ENCODE results near the gene MARCHF10. TPM values are rescaled to one million over a fixed set of nuclear protein-coding genes. Genes with fewer than 3 reads are reported as not detected.
A peak's percentile ranks its signal among the peaks of the same experiment; 100 is the strongest.

The MARCHF10 gene
- total RNA-seq, 1 experiment from 2014 or later = not detected

DNA sequence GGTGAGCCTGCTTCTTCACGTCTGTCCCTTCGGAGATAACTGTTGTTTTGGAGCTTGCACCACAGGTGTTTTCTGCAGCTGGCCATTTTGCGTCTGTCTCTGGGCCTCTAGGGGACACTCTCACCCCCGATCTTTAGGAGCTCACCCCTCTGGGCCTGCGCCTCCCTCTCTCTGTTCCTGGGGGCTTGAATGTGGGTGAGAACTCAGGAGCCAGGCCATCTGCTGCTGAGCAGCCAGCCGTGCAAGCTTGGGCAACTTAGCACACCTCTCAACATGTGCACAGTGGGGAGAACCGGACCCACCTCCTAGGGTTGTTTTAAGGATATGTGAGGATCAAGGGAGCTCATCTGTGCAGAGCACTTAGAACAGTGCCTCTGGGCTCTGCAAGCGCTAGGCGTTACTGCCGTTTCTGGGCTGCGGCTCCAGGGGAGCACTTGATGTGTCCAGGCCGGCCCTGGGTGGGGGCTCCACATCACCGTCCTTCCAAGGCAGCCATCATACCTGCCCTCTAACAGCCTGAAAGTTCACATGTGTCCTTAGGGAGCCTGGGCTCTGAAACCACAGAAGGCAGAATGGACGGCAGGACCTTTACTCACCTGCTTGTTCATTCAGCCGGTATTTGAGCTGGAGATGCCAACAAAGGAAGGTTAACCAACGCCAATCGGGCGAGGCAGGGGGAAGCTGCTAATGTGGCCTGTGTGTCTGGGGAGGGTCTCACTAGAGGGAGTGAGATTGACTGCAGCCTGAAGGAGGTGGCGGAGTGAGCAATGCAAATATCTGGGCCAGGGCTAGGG, 114.3 kb downstream of the MARCHF10 start:
- H3K79me2 ChIP-seq (ENCODE audit: low read length) = no peaks in the 10 kb centered on the region
- DNase-seq = peak; percentile 48
- TF ChIP-seq EZH2phosphoT487 (IDR thresholded peaks at IDR 0.05; ENCODE audit: borderline replicate concordance, low read length) (no peak), EZH2 (IDR thresholded peaks at IDR 0.05; ENCODE audit: low read length, unreplicated experiment) (no peak)
- TF ChIP-seq, protein P1, sequence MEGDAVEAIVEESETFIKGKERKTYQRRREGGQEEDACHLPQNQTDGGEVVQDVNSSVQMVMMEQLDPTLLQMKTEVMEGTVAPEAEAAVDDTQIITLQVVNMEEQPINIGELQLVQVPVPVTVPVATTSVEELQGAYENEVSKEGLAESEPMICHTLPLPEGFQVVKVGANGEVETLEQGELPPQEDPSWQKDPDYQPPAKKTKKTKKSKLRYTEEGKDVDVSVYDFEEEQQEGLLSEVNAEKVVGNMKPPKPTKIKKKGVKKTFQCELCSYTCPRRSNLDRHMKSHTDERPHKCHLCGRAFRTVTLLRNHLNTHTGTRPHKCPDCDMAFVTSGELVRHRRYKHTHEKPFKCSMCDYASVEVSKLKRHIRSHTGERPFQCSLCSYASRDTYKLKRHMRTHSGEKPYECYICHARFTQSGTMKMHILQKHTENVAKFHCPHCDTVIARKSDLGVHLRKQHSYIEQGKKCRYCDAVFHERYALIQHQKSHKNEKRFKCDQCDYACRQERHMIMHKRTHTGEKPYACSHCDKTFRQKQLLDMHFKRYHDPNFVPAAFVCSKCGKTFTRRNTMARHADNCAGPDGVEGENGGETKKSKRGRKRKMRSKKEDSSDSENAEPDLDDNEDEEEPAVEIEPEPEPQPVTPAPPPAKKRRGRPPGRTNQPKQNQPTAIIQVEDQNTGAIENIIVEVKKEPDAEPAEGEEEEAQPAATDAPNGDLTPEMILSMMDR (conservative IDR thresholded peaks at IDR 0.05; ENCODE audit: low read depth, low read length) = no peak
- peak overlapping the region; percentile 40 for H2AFZ ChIP-seq (ENCODE audit: low read length)
- no peaks in the 10 kb centered on the region for H3K9me2 ChIP-seq (replicated peaks; ENCODE audit: low read length)
- H3K9me3 ChIP-seq (ENCODE audit: low read length) = no peaks in the 10 kb centered on the region
- H3F3A ChIP-seq (ENCODE audit: low read length, unreplicated experiment) = no peaks in the 10 kb centered on the region
- H3K27me3 ChIP-seq (ENCODE audit: low read length) = no peaks in the 10 kb centered on the region
- no peak overlapping the region for H3K4me3 ChIP-seq (ENCODE audit: low read length)
- no peak overlapping the region for H3K9ac ChIP-seq (ENCODE audit: low read length)
- ChIA-PET CTCF (no interaction called here), POLR2A (ENCODE audit: unreplicated experiment) (interaction anchor here (0.5 kb wide), 1 partner anchor 45 kb away, joined by 3 read pairs; no protein-coding TSS in a partner anchor)
- H4K20me1 ChIP-seq (ENCODE audit: low read length) = no peaks in the 10 kb centered on the region
- H3K4me2 ChIP-seq (ENCODE audit: low read length) = no peak overlapping the region
- intact Hi-C loops (cut with micrococcal nuclease) = no loop called here
- H3K27ac ChIP-seq (ENCODE audit: low read length) = no peak overlapping the region
- BruUV-seq (replicated peaks) = no TSS peak
- ATAC-seq = peak; percentile 18
- H3K4me1 ChIP-seq (ENCODE audit: insufficient read depth, low read length) = peaks cover 13% of the 10 kb centered on the region
- no peaks in the 10 kb centered on the region for H3K36me3 ChIP-seq (ENCODE audit: low read depth, low read length)

DNA sequence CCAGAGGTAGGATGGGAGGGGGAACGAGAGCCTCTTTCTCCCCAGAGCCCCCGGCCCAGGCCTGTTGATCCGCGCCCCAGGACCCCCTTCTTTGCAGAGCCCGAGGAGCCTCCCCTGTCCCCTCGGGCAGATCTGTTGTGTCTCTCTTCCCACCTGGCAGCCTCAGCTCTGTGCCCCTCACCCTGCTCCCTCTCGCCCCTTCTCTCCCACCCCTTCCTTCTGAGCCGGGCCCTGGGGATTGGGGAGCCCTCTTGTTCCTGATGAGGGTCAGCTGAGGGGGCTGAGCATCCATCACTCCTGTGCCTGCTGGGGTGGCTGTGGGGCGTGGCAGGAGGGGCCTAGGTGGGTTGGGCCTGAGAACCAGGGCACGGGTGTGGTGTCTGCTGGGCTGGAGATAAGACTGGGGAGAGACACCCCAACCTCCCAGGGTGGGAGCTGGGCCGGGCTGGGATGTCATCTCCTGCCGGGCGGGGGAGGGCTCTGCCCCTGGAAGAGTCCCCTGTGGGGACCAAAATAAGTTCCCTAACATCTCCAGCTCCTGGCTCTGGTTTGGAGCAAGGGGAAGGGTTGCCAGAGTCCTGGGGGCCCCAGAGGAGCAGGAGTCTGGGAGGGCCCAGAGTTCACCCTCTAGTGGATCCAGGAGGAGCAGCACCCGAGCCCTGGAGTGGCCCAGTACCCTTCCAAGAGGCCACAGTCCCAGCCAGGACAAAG, 115.2 kb downstream of the MARCHF10 start:
- Histone ChIP-seq H3K27ac (ENCODE audit: low read length) (no peak overlapping the region), H2AFZ (ENCODE audit: low read length) (no peak overlapping the region), H3K36me3 (ENCODE audit: low read depth, low read length) (no peaks in the 10 kb centered on the region), H3K9ac (ENCODE audit: low read length) (no peak overlapping the region), H3K9me2 (replicated peaks; ENCODE audit: low read length) (no peaks in the 10 kb centered on the region), H3K9me3 (ENCODE audit: low read length) (no peaks in the 10 kb centered on the region), H3K4me3 (ENCODE audit: low read length) (no peak overlapping the region), H3K79me2 (ENCODE audit: low read length) (no peaks in the 10 kb centered on the region), H3K27me3 (ENCODE audit: low read length) (no peaks in the 10 kb centered on the region), H3K4me1 (ENCODE audit: insufficient read depth, low read length) (peaks cover 13% of the 10 kb centered on the region), H4K20me1 (ENCODE audit: low read length) (no peaks in the 10 kb centered on the region), H3F3A (ENCODE audit: low read length, unreplicated experiment) (no peaks in the 10 kb centered on the region), H3K4me2 (ENCODE audit: low read length) (no peak overlapping the region)
- intact Hi-C loops (cut with micrococcal nuclease) = no loop called here
- ChIA-PET POLR2A (ENCODE audit: unreplicated experiment) (no interaction called here), CTCF (no interaction called here)
- no peak for TF ChIP-seq EZH2phosphoT487 (IDR thresholded peaks at IDR 0.05; ENCODE audit: borderline replicate concordance, low read length)
- TF ChIP-seq, protein P1 (conservative IDR thresholded peaks at IDR 0.05; ENCODE audit: low read depth, low read length) = peak; percentile 72
- ATAC-seq = peak; percentile 70
- no TSS peak for BruUV-seq (replicated peaks)
- DNase-seq = peak; percentile 50

All from PC-3 (cell line).